ENCODE measurements around the gene SHISA4. TPM values are rescaled to one million over a fixed set of nuclear protein-coding genes. Genes with fewer than 3 reads are reported as not detected.

SHISA4 gene
- total and polyA plus RNA-seq, 2 of the 8 experiments (the other 6 are each of a cell fraction or from before 2014, with no cell fraction given), result 7.8 to 28.9 TPM

GRCh38 chr1:201848230-201848629, 40.5 kb upstream of the SHISA4 start (continued):
- TF ChIP-seq SIRT6 (IDR thresholded peaks at IDR 0.05; ENCODE audit: low read length), result no peak
- TF ChIP-seq MAX (IDR thresholded peaks at IDR 0.05), result no peak
- TF ChIP-seq EGR1 (IDR thresholded peaks at IDR 0.05; ENCODE audit: borderline replicate concordance, low read depth, low read length), result no peak
- TF ChIP-seq KDM5A (IDR thresholded peaks at IDR 0.05; ENCODE audit: low read length), result no peak
- TF ChIP-seq SAP30 (IDR thresholded peaks at IDR 0.05; ENCODE audit: insufficient read depth, insufficient replicate concordance, low read length), result no peak

Data from H1 (cell line).